Stromal cell of bone marrow (primary cell): ENCODE measurements around the gene C20orf144.
A peak's percentile ranks its signal among the peaks of the same experiment; 100 is the strongest.
"Not testable (repeated sequence)": the region's sequence is repeated elsewhere in the genome, so short reads cannot be mapped to it uniquely, and the experiment has no call there.

Source experiments
- DNase-seq: peaks from one replicate; pipeline ENCODE4 v3.0.0-alpha.2; 2012; ENCODE audit warnings: low read depth

C20orf144 gene

DNA sequence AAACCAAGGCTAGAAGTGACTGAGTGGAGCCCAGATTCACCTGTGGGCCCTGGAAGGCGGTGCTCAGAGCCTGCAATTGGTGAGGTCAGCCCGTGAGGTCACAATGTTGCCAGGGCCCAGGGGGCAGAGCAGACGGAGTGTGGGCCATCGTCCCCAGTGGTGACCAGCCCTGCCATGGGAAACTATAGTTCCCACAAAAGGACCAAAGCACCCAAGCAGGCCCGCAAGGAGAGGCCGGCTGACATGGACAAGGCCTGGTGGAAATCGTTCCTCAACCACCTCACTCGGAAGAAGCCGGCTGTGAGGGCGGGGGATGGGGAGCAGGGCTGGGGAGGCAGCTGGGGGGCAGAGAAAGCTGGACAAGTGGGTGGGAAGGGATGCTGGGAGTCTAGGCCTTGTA is at the start of gene C20orf144:
TSS of gene C20orf144 (plus strand) at position 156 of the 400 bp plus-strand sequence. CDS start at position 175, 19 bp downstream.
- DNase-seq: no peak

GRCh38 chr20:33621717-33622400 is 40.3 kb upstream of the C20orf144 start:
- DNase-seq: peak; percentile 9

DNA sequence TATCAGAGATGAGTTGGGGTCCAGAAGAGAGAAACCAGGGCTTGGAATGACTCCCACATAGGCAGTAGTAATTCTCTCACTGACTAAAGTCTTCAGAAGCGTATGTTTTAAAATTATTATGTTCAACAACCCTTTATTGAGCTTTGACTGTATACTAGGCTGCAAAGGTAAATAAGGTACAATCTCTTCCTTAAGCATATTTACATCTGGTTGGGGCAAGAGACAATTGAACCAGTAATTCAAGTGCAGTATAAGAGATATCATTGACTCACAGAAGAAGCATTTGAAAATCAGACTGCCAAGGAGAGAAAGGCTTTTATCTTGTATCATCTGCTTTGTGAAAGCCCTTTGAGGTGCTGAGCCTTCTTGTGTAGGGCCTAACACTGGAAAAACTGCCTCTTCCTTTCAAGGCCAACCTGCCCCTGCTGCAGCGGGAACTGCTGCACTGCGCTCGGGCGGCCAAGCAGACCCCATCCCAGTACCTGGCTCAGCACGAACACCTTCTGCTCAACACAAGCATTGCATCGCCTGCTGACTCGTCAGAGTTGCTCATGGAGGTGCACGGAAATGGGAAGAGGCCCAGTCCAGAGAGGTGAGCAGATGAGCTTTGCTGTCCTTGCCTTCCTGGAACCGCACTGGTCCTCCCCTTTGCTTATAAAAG is 39.3 kb upstream of the C20orf144 start:
- no peak for DNase-seq

DNA sequence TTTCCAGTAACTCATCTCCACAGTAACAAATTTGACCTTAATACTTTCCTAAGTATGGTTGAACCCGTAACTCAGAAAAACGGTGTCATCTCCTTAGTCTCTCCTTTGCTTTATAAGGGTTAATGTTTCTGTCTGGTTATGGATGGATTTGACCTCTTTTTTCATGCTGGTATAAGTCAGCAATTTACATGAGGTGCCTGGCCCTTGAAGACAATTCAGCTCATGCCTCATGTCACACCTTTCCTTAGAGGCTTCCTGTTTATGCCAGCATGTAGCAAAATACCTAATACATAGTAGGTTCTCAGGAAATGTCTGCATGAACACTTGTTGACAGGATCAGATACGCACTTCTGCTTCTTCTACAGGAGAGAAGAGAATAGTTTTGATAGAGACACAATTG is 37.7 kb upstream of the C20orf144 start:
- DNase-seq: no peak

- no peak for DNase-seq
These were observed 35.9 kb upstream of the C20orf144 start for GRCh38 chr20:33626190-33626589.

- DNase-seq: no peak
These were observed 34.4 kb upstream of the C20orf144 start for GRCh38 chr20:33627577-33628216.

DNA sequence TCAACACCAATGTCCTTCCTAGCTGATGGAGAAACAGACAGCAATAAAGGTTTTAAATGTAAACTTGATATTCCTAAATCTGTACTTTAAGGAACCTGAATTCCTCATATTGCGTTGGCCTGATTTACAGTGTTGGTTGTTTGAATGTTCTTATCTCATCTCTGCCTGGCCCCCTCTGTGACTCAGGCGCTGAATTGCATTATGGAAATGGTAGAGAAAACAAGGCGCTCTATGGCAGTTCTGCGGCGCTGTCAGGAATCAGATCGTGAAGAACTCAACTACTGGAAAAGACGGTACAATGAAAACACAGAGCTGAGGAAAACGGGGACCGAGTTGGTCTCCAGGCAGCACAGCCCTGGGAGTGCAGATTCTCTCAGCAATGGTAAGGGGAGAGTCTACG is 32.6 kb upstream of the C20orf144 start:
- no peak for DNase-seq

DNA sequence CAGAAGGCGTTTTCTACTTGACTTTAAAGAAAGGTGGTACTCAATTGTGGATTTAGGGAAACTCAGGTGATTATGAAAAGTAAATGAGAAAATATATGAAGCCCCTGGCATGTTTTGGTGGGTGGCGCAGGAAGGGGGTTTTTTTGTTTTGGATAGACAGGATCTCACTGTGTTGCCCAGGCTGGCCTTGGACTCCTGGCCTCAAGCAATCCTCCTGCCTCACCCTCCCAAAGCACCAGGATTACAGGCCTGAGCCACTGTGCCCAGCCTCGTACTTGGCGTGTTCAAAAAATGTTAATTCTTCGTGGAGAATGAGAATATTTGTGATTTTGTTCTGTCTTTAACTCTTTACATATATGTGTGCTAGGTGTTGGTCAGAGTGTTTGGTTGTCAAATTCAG is 32.1 kb upstream of the C20orf144 start:
- DNase-seq: no peak

DNA sequence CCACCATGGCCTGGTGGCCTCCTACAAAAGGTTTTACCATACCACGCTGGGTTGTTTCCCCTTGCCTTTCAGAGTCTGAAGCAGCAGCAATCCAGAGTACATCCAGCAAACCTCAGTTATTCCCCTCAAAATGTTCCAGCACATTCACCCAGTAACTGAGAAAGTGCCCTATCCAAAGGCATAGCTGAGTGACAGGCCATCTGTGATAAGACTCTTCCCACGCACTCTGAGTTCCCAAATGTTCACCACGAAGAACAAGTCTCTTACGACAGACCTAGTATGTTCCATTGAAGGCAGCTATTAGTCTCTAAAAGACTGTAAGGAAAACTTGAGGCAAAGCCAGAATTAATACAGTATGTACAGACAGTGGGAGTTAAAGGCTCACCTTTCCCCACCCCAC is 31.6 kb upstream of the C20orf144 start:
- no peak for DNase-seq

GRCh38 chr20:33631910-33632309 is 30.2 kb upstream of the C20orf144 start:
- DNase-seq: not testable (repeated sequence)

- no peak for DNase-seq
These were observed 26.8 kb upstream of the C20orf144 start for GRCh38 chr20:33635341-33635740.

- no peak for DNase-seq
These were observed 25.4 kb upstream of the C20orf144 start for GRCh38 chr20:33636776-33637175.

DNA sequence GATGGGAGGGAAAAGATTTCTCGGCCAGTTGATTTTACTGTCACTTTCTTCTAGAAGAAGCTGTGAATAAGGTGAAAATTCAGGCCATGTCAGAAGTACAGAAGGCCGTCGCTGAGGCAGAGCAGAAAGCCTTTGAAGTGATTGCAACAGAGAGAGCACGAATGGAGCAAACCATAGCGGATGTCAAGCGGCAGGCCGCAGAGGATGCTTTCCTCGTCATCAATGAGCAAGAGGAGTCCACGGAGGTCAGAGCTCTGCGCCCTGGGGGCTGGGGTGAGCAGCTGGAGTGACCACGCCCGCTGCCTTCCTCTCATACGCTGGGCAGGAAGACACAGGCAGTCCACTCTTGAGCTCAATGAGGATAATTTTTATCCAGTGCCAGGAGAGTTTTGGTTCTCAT is 21.8 kb upstream of the C20orf144 start:
- no peak for DNase-seq

DNA sequence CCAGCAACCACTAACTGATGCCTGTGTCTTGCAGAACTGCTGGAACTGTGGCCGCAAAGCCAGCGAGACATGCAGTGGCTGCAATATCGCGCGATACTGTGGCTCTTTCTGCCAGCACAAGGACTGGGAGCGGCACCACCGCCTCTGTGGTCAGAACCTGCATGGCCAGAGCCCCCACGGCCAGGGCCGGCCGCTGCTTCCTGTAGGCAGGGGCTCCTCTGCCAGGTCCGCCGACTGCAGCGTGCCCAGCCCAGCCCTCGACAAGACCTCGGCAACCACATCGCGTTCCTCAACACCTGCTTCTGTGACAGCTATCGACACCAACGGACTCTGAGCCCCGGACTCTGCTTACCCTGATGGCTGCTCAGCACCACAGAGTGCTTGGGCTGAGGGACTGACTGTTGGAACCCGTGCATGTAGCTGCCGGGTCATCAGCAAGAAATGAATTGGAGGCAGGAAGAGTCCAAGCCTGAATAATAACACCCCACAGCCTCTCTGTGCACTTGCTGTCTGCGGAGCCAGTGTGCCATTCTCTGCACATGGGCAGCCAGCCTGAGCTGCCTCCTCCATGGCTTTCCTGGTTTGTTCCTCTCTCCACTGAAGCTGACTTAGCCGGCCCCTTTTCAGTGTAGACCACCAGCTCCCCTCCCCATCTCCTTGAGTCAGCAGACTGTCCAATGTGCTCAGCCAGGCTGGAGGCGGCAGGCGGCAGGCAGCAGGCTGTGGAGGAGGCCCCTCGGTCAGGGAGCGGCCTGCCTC is 17.6 kb upstream of the C20orf144 start:
- DNase-seq: no peak

DNA sequence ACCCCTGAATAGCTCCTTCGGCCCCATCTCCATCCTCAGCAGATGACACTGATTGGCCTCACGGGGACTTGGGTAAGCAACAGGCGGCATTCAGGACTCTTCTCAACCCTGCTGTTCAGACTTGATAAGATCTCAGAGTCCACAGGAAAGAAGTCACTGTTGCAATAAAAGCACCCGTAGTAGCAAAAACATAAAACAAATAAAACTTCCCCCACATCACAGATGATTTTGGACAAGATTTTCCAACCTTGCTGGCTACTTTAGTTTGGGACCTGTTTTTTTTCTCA is 17.1 kb upstream of the C20orf144 start:
- no peak for DNase-seq

GRCh38 chr20:33645396-33645795 is 16.7 kb upstream of the C20orf144 start:
- DNase-seq: no peak

DNA sequence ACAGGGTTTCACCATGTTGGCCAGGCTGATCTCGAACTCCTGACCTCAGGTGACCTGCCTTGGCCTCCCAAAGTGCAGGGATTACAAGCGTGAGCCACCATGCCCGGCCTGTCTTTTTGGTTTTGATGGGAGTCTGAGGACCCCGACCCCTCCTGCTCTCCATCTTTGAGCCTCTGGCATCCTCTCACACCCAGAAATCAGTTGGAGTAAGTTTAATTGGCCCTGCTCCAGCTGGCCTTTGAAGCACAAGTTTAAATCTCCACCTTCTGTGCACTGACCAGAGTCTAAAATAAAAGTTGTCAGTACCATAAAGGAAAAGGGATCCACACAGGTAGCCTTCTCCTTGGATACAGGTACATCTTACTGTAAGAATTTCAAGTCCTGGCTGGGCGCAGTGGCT is 15.9 kb upstream of the C20orf144 start:
- DNase-seq: no peak

DNA sequence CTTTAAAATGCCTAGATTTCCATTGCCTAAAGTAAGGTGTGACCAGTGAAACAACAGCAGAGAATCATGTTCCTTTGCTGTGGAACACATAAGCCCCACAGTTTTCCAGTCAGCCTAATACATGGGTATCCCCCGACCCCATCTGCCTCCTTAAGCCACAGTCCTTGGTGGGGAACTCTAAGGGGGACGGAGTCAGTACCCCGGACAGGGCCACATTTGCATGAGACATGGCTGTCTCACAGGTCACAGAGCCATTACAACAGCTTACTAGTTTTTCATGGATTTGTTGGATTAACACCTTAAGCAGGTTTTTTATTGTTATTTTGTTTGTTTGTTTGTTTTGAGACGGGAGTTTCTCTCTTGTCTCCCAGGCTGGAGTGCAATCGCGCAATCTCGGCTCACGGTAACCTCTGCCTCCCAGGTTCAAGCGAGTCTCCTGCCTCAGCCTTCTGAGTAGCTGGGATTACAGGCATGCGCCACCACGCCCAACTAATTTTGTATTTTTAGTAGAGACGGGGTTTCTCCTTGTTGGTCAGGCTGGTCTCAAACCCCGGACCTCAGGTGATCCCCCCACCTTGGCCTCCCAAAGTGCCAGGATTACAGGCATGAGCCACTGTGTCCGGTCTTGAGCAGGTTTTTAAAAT is 15.0 kb upstream of the C20orf144 start:
- not testable (repeated sequence) for DNase-seq

DNA sequence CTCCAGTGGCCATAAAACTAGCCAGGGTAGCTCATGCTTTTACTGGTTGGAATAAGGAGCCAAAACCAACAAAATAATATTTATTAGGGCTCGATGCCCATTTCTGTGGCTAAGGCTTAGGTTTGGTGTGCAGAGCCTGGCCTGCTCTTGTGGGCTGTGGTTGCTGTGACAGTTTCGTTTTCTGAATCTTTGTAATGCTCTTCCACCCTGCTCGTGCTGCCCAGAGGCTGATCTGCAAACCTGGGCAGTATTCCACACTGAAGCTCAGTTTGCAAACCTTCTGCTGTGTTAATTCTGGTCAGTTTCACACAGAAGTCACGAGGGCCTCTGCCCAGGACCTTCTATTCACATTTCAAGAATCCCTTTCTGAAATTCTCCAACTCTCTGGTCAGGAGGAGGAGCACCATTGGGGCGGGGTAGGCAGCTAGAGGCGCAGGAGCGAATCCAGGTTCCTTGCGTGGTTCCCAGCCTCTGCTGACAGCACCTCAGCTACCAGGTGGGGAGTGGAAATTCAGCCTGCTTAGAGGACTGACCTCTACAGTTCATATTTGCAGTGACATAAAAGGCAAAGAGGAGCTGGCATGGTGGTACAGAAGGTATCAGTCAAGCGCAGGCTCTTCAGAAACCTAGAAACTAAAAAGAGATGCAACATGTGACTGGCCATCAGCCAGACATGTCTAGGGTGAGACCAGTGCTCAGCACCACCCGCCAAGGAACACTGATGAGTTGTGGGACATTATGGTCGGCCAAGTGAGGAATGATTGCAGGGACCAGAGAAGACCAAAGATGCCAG is 14.3 kb upstream of the C20orf144 start:
- peak; percentile 96 for DNase-seq

- DNase-seq: no peak
These were observed 13.6 kb upstream of the C20orf144 start for GRCh38 chr20:33648396-33649004.

DNA sequence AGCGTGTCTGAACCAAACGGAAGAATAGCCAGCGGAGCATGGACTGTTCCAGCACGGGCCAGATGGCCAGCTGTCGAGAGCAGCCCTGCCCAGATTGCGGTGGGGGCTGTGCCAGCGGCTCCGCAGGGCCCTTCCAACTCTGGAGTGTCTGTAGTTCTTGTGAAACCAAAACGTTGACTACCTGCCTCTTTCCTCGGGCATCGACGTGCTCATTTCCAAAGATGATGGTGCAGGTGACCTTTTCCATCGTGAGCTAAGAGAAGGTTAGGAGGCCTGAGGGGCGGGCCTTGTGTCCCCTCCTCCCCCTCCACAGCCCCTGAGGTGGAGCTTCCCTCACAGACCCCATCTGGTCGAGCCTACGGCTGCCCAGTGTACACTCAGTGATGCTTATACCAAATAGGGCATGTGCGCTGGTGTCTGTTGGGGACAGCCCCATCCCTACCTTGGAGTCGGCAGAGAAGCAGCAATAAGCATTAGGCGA is 12.9 kb upstream of the C20orf144 start:
- no peak for DNase-seq
